Endothelial cell of umbilical vein (primary cell): ENCODE measurements around the gene CD63. TPM values are rescaled to one million over a fixed set of nuclear protein-coding genes. Genes with fewer than 3 reads are reported as not detected.

ENCODE experiments used
- BruUV-seq: library from RNA; stranded (reverse); fragments of 400-500 nt; replicated peaks from 2 replicates; lab custom pipeline; 2021; lab: Mats Ljungman, UMichigan
- CTCF ChIA-PET: fragments of 300-600, 350-600 bp; sonication (Branson Sonifier 250); formaldehyde crosslinking; loops from one replicate; lab custom pipeline; 2021; ENCODE audit warnings: antibody characterized with exemption, inconsistent platforms; lab: Charles Lee
- POLR2A ChIA-PET: fragments of 300-600, 350-600 bp; sonication (Branson Sonifier 250); formaldehyde crosslinking; loops from one replicate; lab custom pipeline; 2021; ENCODE audit warnings: antibody characterized with exemption, inconsistent platforms; lab: Charles Lee
- DNase-seq: peaks from one replicate; pipeline ENCODE4 v3.0.0-alpha.2; 2011; ENCODE audit warnings: low read depth, low spot score
- FAIRE-seq: peaks from 2 replicates; lab custom pipeline; 2011; peaks lifted over from hg19 to GRCh38; lab: Jason Lieb, UNC
- H2AFZ ChIP-seq: 2 replicates; pipeline ENCODE4 v1.6.0; 2012; ENCODE audit warnings: low read depth, low read length, control low read depth, inconsistent platforms
- H3K27ac ChIP-seq: 2 replicates; pipeline ENCODE4 v1.5.1; 2011; ENCODE audit warnings: low read depth, mild to moderate bottlenecking, control low read depth, low read length, moderate library complexity; ENCODE audit not compliant: insufficient read depth
- H3K27me3 ChIP-seq, 2 experiments: 2 replicates each; pipeline versions ENCODE4 v1.6.0 to v1.6.1; 2011; ENCODE audit warnings: low read length in 2 of 2, mixed read lengths in 1 of 2; ENCODE audit not compliant: control insufficient read depth in 2 of 2, insufficient read depth in 2 of 2
- H3K36me3 ChIP-seq, 2 experiments: 2 replicates in 1 of 2; 3 replicates in 1 of 2; pipeline ENCODE4 v1.5.1; 2011; ENCODE audit warnings: low read length in 2 of 2, mild to moderate bottlenecking in 1 of 2, moderate library complexity in 1 of 2; ENCODE audit not compliant: control insufficient read depth in 2 of 2, insufficient read depth in 2 of 2; ENCODE audit errors: extremely low read depth in 1 of 2
- H3K4me1 ChIP-seq: 3 replicates; pipeline ENCODE4 v1.5.1; 2011; ENCODE audit warnings: mild to moderate bottlenecking, low read length; ENCODE audit not compliant: control insufficient read depth, insufficient read depth; ENCODE audit errors: extremely low read depth
- H3K4me2 ChIP-seq: 2 replicates; pipeline ENCODE4 v1.6.1; 2011; ENCODE audit warnings: low read length, control low read depth, mixed read lengths; ENCODE audit not compliant: insufficient read depth
- H3K4me3 ChIP-seq, 3 experiments: fragments of 200-600 bp in 1 of 3; sonication (generic), shearing (Covaris generic) in 1 of 3; replicated peaks in 1 of 3; 2 replicates each; pipeline ENCODE4 v1.5.1; 2011 to 2016; ENCODE audit warnings: control low read depth in 3 of 3, low read length in 3 of 3, mild to moderate bottlenecking in 2 of 3, inconsistent platforms in 1 of 3, low read depth in 1 of 3, moderate library complexity in 1 of 3; ENCODE audit not compliant: insufficient read depth in 1 of 3
- H3K79me2 ChIP-seq: 2 replicates; pipeline ENCODE4 v1.6.0; 2012; ENCODE audit warnings: low read length, inconsistent platforms; ENCODE audit not compliant: control insufficient read depth, insufficient read depth
- H3K9ac ChIP-seq: replicated peaks from 2 replicates; pipeline ENCODE3; 2011; ENCODE audit warnings: low read length, control low read depth; ENCODE audit not compliant: insufficient read depth; ENCODE audit errors: extremely low read depth
- H3K9me1 ChIP-seq: replicated peaks from 3 replicates; pipeline ENCODE4 v1.6.0; 2011; ENCODE audit warnings: mild to moderate bottlenecking, low read length; ENCODE audit not compliant: control insufficient read depth, insufficient read depth; ENCODE audit errors: extremely low read depth
- H3K9me3 ChIP-seq: replicated peaks from 2 replicates; pipeline ENCODE4 v1.5.1; 2012; ENCODE audit warnings: low read length, inconsistent platforms; ENCODE audit not compliant: control insufficient read depth, insufficient read depth
- H4K20me1 ChIP-seq: replicated peaks from 2 replicates; pipeline ENCODE3; 2011; ENCODE audit warnings: mild to moderate bottlenecking, low read length; ENCODE audit not compliant: control insufficient read depth, insufficient read depth; ENCODE audit errors: extremely low read depth
- EZH2 ChIP-seq: IDR thresholded peaks from 2 replicates; pipeline ENCODE4 v1.6.1; 2012; ENCODE audit warnings: borderline replicate concordance, low read depth, mild to moderate bottlenecking, moderate library complexity, low read length, inconsistent platforms; ENCODE audit not compliant: severe bottlenecking
- FOS ChIP-seq: IDR thresholded peaks from 2 replicates; pipeline ENCODE4 v1.6.1; 2011; ENCODE audit warnings: mild to moderate bottlenecking, low read length, moderate library complexity, borderline replicate concordance; ENCODE audit not compliant: insufficient read depth
- JUN ChIP-seq: IDR thresholded peaks from 2 replicates; pipeline ENCODE4 v1.6.1; 2011; ENCODE audit warnings: borderline replicate concordance, low read depth; ENCODE audit not compliant: insufficient read length, insufficient read depth
- POLR2A ChIP-seq: IDR thresholded peaks from 2 replicates; pipeline ENCODE4 v1.6.1; 2012; ENCODE audit warnings: low read depth, mild to moderate bottlenecking, control low read depth, low read length
- POLR2AphosphoS5 ChIP-seq: IDR thresholded peaks from 2 replicates; pipeline ENCODE4 v1.6.1; 2012; ENCODE audit warnings: low read depth, mild to moderate bottlenecking, control low read depth, low read length, moderate library complexity; ENCODE audit not compliant: insufficient read depth
- dilution Hi-C: fragments of 300-500 bp; cut with MboI; formaldehyde crosslinking; loops from one replicate; pipeline ENCODE4 v1.15.0; 2019; ENCODE audit warnings: low sequenced_read_pairs; ENCODE audit not compliant: extremely low pct_ligation_motif_present
- intact Hi-C: fragments of 100-400 bp; cut with micrococcal nuclease; formaldehyde crosslinking; loops from one replicate; pipeline ENCODE4 v1.10.0; 2022
- polyA plus RNA-seq, 4 experiments: library from polyadenylated mRNA; depleted of rRNA in 3 of 4; stranded (reverse) in 3 of 4; unstranded in 1 of 4; fragments of >200 nt; gene quantifications; 2 replicates each; pipeline versions ENCODE4 v1.2.1 to v1.2.3, GENCODE V29; 2011 to 2012; ENCODE audit warnings: missing spikeins in 1 of 4
- total RNA-seq: library from RNA; stranded (reverse); gene quantifications from 2 replicates; pipeline ENCODE4 v1.2.3, GENCODE V29; 2021
- TF ChIP-seq, protein P1 (sequence below): IDR thresholded peaks from 2 replicates; pipeline ENCODE4 v1.6.1; 2011; ENCODE audit not compliant: insufficient read depth, insufficient read length
- TF ChIP-seq, protein P2 (sequence below), 2 donors: IDR thresholded peaks; 1 replicate in 1 of 2; 2 replicates in 1 of 2; pipeline ENCODE4 v1.5.1; 2011; ENCODE audit warnings: low read length in 2 of 2, mild to moderate bottlenecking in 2 of 2, moderate library complexity in 2 of 2, control low read depth in 1 of 2, inconsistent platforms in 1 of 2, low read depth in 1 of 2; ENCODE audit not compliant: insufficient read depth in 1 of 2; ENCODE audit errors: extremely low read depth in 1 of 2

The CD63 gene
- total and polyA plus RNA-seq, 2 donors (not counting 3 experiments of a cell fraction or from before 2014, with no cell fraction given): 1,054 to 1,429 TPM

DNA sequence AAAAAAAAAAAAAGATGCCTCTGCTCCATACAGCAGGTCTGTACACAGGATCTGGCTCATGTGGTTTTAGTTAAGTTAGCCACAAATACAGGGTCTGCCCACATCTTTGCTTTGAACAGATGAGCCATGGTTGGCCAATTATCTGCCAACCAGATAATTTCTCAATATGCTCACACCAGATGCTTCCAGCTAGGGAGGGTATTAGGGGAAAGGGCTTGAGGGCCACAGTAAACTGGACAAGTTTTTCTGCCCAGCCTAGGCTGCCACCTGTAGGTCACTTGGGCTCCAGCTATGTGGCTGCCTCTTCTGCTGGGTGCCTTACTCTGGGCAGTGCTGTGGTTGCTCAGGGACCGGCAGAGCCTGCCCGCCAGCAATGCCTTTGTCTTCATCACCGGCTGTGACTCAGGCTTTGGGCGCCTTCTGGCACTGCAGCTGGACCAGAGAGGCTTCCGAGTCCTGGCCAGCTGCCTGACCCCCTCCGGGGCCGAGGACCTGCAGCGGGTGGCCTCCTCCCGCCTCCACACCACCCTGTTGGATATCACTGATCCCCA lies 7.8 kb downstream of the CD63 start:
- Histone ChIP-seq H4K20me1 (no peaks in the 10 kb centered on the region), H3K27ac (no peak overlapping the region), H3K4me2 (no peak overlapping the region), H3K4me1 (peaks cover 23% of the 10 kb centered on the region), H3K9ac (no peak overlapping the region), H2AFZ (no peak overlapping the region), H3K4me3 (no peak overlapping the region), H3K9me3 (no peaks in the 10 kb centered on the region), H3K9me1 (no peaks in the 10 kb centered on the region), H3K27me3 (no peaks in the 10 kb centered on the region), H3K79me2 (peaks cover 6% of the 10 kb centered on the region), H3K36me3 (peaks cover 8 to 19% of the 10 kb centered on the region in 2 experiments)
- intact Hi-C loops: loop anchor here (1.0 to 5.0 kb wide), 3 partner anchors 65 to 534 kb away; no protein-coding TSS in a partner anchor
- CTCF ChIA-PET: interaction anchor here (0.6 to 11.1 kb wide), 19 partner anchors 9 to 532 kb away, joined by 3 to 151 read pairs (median 4); partner anchors contain the start of genes CD63 and ITGA7
- FAIRE-seq (peak; percentile 98), DNase-seq (peak; percentile 83)
- dilution Hi-C loops: no loop called here
- peak; percentile 74 for TF ChIP-seq POLR2AphosphoS5
- TF ChIP-seq EZH2: no peak
- TF ChIP-seq FOS: peak; percentile 48
- TF ChIP-seq JUN: peak; percentile 19
- TF ChIP-seq POLR2A: peak; percentile 49
- TF ChIP-seq, protein P1, sequence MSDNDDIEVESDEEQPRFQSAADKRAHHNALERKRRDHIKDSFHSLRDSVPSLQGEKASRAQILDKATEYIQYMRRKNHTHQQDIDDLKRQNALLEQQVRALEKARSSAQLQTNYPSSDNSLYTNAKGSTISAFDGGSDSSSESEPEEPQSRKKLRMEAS: no peak
- TF ChIP-seq, protein P2, sequence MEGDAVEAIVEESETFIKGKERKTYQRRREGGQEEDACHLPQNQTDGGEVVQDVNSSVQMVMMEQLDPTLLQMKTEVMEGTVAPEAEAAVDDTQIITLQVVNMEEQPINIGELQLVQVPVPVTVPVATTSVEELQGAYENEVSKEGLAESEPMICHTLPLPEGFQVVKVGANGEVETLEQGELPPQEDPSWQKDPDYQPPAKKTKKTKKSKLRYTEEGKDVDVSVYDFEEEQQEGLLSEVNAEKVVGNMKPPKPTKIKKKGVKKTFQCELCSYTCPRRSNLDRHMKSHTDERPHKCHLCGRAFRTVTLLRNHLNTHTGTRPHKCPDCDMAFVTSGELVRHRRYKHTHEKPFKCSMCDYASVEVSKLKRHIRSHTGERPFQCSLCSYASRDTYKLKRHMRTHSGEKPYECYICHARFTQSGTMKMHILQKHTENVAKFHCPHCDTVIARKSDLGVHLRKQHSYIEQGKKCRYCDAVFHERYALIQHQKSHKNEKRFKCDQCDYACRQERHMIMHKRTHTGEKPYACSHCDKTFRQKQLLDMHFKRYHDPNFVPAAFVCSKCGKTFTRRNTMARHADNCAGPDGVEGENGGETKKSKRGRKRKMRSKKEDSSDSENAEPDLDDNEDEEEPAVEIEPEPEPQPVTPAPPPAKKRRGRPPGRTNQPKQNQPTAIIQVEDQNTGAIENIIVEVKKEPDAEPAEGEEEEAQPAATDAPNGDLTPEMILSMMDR (IDR thresholded peaks at IDR 0.05; ENCODE audit: extremely low read depth in 1 of 2, insufficient read depth in 1 of 2, low read depth in 1 of 2, low read length in 2 of 2): peak; percentile 70 to 74
- POLR2A ChIA-PET: interaction anchor here (0.6 kb wide), 1 partner anchor 286 kb away, joined by 6 read pairs; no protein-coding TSS in a partner anchor
- BruUV-seq: no TSS peak
